Measurements from ENCODE around the gene ADAM12.

DNA sequence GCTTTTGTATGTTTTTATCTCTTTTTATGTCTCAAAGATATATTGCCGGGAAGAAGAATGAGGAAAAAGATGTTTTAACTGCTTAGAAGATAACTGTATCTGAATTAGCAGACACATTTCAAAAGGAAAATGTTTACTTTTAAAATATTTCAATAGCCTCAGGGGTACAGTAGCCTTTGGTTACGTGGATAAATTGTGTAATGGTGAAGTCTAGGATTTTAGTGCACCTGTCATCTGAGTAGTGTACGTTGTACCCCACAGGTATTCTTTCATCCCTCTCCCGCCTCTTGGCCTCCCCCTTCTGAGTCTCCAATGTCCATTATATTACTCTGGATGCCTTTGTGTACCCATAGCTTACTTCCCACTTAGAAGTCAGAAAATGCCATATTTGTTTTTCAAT is 269.8 kb downstream of the ADAM12 start:
- no peak for TF ChIP-seq ZFP3 (CRISPR knock-in tag; IDR thresholded peaks at IDR 0.05)
- TF ChIP-seq PPARA (CRISPR knock-in tag; IDR thresholded peaks at IDR 0.05; ENCODE audit: borderline replicate concordance), result no peak
- TF ChIP-seq ARNTL (CRISPR knock-in tag; IDR thresholded peaks at IDR 0.05; ENCODE audit: borderline replicate concordance, low read depth), result no peak
- no peak for TF ChIP-seq ZNF565 (CRISPR knock-in tag; conservative IDR thresholded peaks at IDR 0.05; ENCODE audit: low read depth)
- TF ChIP-seq, protein P1, sequence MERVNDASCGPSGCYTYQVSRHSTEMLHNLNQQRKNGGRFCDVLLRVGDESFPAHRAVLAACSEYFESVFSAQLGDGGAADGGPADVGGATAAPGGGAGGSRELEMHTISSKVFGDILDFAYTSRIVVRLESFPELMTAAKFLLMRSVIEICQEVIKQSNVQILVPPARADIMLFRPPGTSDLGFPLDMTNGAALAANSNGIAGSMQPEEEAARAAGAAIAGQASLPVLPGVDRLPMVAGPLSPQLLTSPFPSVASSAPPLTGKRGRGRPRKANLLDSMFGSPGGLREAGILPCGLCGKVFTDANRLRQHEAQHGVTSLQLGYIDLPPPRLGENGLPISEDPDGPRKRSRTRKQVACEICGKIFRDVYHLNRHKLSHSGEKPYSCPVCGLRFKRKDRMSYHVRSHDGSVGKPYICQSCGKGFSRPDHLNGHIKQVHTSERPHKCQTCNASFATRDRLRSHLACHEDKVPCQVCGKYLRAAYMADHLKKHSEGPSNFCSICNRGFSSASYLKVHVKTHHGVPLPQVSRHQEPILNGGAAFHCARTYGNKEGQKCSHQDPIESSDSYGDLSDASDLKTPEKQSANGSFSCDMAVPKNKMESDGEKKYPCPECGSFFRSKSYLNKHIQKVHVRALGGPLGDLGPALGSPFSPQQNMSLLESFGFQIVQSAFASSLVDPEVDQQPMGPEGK (CRISPR knock-in tag; IDR thresholded peaks at IDR 0.05; ENCODE audit: borderline replicate concordance), result no peak
- TF ChIP-seq, protein P2, sequence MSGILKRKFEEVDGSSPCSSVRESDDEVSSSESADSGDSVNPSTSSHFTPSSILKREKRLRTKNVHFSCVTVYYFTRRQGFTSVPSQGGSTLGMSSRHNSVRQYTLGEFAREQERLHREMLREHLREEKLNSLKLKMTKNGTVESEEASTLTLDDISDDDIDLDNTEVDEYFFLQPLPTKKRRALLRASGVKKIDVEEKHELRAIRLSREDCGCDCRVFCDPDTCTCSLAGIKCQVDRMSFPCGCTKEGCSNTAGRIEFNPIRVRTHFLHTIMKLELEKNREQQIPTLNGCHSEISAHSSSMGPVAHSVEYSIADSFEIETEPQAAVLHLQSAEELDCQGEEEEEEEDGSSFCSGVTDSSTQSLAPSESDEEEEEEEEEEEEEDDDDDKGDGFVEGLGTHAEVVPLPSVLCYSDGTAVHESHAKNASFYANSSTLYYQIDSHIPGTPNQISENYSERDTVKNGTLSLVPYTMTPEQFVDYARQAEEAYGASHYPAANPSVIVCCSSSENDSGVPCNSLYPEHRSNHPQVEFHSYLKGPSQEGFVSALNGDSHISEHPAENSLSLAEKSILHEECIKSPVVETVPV (CRISPR knock-in tag; IDR thresholded peaks at IDR 0.05), result no peak
- TF ChIP-seq, protein P3, sequence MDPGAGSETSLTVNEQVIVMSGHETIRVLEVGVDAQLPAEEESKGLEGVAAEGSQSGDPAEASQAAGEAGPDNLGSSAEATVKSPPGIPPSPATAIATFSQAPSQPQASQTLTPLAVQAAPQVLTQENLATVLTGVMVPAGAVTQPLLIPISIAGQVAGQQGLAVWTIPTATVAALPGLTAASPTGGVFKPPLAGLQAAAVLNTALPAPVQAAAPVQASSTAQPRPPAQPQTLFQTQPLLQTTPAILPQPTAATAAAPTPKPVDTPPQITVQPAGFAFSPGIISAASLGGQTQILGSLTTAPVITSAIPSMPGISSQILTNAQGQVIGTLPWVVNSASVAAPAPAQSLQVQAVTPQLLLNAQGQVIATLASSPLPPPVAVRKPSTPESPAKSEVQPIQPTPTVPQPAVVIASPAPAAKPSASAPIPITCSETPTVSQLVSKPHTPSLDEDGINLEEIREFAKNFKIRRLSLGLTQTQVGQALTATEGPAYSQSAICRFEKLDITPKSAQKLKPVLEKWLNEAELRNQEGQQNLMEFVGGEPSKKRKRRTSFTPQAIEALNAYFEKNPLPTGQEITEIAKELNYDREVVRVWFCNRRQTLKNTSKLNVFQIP (CRISPR knock-in tag; IDR thresholded peaks at IDR 0.05; ENCODE audit: borderline replicate concordance, low read depth), result no peak
- no peak for TF ChIP-seq RARB (CRISPR knock-in tag; IDR thresholded peaks at IDR 0.05)
